ENCODE data around the gene CERS5.

DNA sequence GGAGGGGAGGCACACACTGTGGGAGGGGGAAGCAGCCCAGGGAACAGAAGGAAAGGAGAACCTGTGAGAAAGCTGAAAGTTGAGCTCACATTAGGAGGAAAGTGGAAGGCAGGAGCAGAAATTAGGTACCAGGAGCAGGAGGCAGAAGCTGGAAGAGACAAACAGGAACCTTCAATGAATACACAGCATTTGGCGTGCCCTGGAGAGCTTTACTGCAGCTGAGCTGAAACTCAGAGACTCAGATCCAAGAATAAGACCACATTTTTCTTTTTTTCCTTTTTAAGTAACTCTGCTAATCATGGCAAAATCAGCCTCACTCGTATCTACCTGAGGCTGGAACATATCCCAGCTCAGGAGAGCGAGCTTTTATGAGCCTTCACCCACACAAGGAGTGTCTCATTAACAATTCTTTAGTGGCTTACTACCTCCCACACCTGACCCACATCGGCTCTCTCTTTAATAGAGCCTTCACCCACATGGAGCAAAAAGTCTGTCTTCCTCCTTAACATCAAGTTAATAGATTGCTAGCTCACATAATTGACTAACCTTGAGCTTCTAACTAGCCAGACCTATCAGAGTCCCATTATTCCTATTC lies 18.2 kb upstream of the CERS5 start:
- TF ChIP-seq POLR2A (IDR thresholded peaks at IDR 0.05) (no peak), POLR2AphosphoS5 (IDR thresholded peaks at IDR 0.05) (no peak)
- TF ChIP-seq, protein P1, sequence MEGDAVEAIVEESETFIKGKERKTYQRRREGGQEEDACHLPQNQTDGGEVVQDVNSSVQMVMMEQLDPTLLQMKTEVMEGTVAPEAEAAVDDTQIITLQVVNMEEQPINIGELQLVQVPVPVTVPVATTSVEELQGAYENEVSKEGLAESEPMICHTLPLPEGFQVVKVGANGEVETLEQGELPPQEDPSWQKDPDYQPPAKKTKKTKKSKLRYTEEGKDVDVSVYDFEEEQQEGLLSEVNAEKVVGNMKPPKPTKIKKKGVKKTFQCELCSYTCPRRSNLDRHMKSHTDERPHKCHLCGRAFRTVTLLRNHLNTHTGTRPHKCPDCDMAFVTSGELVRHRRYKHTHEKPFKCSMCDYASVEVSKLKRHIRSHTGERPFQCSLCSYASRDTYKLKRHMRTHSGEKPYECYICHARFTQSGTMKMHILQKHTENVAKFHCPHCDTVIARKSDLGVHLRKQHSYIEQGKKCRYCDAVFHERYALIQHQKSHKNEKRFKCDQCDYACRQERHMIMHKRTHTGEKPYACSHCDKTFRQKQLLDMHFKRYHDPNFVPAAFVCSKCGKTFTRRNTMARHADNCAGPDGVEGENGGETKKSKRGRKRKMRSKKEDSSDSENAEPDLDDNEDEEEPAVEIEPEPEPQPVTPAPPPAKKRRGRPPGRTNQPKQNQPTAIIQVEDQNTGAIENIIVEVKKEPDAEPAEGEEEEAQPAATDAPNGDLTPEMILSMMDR (IDR thresholded peaks at IDR 0.05), result no peak
